ENCODE data around the gene ZFP14.

Gene ZFP14

GRCh38 chr19:36417752-36418286 is 38.8 kb upstream of the ZFP14 start:
- no peak for TF ChIP-seq CTCF (IDR thresholded peaks at IDR 0.05; ENCODE audit: low read depth, low read length)
- no peak for DNase-seq (ENCODE audit: low read depth in 2 of 2)
- H3K4me3 ChIP-seq (replicated peaks in 1 of 2; ENCODE audit: low read depth in 2 of 2, low read length in 2 of 2), result peak overlapping the region; percentile 71 to 75

GRCh38 chr19:36409841-36410240 is 30.8 kb upstream of the ZFP14 start:
- TF ChIP-seq CTCF (IDR thresholded peaks at IDR 0.05; ENCODE audit: low read depth, low read length), result no peak
- peak in 1 of 2 donors; percentile 25 for DNase-seq (ENCODE audit: low read depth in 2 of 2)
- no peak overlapping the region for H3K4me3 ChIP-seq (replicated peaks in 1 of 2; ENCODE audit: low read depth in 2 of 2, low read length in 2 of 2)

GRCh38 chr19:36408101-36408500 is 29.1 kb upstream of the ZFP14 start:
- no peak for TF ChIP-seq CTCF (IDR thresholded peaks at IDR 0.05; ENCODE audit: low read depth, low read length)
- no peak overlapping the region for H3K4me3 ChIP-seq (replicated peaks in 1 of 2; ENCODE audit: low read depth in 2 of 2, low read length in 2 of 2)
- DNase-seq (ENCODE audit: low read depth in 2 of 2), result no peak

- no peak for TF ChIP-seq CTCF (IDR thresholded peaks at IDR 0.05; ENCODE audit: low read depth, low read length)
- no peak overlapping the region for H3K4me3 ChIP-seq (replicated peaks in 1 of 2; ENCODE audit: low read depth in 2 of 2, low read length in 2 of 2)
- DNase-seq (ENCODE audit: low read depth in 2 of 2), result no peak
Measured at GRCh38 chr19:36404498-36404897, 25.5 kb upstream of the ZFP14 start.

GRCh38 chr19:36401475-36401874 is 22.5 kb upstream of the ZFP14 start:
- H3K4me3 ChIP-seq (replicated peaks in 1 of 2; ENCODE audit: low read depth in 2 of 2, low read length in 2 of 2), result no peak overlapping the region
- DNase-seq (ENCODE audit: low read depth in 2 of 2), result no peak
- no peak for TF ChIP-seq CTCF (IDR thresholded peaks at IDR 0.05; ENCODE audit: low read depth, low read length)

GRCh38 chr19:36398571-36398970 is 19.6 kb upstream of the ZFP14 start:
- H3K4me3 ChIP-seq (replicated peaks in 1 of 2; ENCODE audit: low read depth in 2 of 2, low read length in 2 of 2), result no peak overlapping the region
- TF ChIP-seq CTCF (IDR thresholded peaks at IDR 0.05; ENCODE audit: low read depth, low read length), result no peak
- no peak for DNase-seq (ENCODE audit: low read depth in 2 of 2)
